ENCODE data around the gene DCAF12L1.

Gene DCAF12L1

GRCh38 chrX:126552313-126553022 is at the start of gene DCAF12L1:
DCAF12L1 (minus strand) TSS chrX:126552814; CDS start chrX:126552608, 206 bp downstream.
- no peak for DNase-seq

DNA sequence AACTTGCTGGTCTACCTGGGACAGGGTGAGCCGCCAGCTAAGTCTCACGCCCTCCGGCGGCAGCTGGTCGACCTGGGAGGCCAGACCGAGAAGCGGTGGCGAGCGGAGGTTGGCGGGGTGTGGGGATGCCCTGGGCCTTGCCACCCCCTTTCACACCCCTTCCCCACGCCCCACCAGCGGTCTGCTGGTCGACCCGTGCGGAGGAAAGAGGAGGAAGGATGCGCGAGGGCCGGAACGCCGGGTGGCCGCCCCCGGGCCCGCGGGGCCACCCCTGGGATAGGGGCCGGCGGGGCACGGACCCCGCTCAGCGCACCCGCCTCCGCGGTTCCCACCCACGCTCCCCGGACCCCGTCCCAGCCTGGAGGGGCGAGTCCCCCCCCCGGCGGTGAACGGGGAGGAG is 28.3 kb upstream of the DCAF12L1 start:
- DNase-seq = no peak

DNA sequence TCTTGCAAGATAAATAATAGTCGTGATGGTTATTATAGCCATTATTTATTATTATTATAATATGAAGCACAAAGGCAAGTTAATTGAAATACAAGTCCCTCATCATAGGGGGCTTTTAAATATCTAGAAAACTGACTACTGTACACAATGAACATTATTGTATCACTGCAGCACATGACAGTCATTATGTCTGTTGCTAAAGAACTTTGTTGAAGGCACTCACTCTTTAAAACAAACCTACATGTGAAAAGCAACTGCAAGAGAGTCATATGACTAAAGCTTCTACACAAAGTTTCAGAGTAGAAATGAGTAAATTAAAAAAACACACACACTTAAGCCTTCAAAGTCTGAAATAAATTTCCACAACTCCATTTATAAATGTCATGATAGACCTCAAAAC is 23.3 kb upstream of the DCAF12L1 start:
- DNase-seq = no peak

DNA sequence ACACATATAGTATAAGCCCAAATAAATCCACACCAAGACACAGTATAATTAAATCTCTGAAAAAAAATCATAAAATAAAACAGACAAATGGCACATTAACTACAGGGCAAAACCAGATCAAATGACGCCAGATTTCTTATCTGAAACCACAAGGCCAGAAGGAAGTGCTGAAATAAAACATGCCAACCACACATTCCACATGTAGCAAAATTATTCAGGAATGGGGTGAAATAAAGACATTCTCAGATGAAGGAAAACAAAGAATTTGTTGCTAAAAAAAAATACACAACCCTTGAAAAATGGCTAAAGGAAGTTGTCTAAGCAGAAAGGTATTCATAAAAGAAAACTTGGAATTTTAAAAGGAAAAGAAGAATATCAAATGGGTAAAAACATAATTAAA is 4.5 kb upstream of the DCAF12L1 start:
- DNase-seq = no peak

GRCh38 chrX:126551725-126552312 is 795 bp downstream of the DCAF12L1 start:
- DNase-seq = no peak

- DNase-seq = no peak
These were observed 1.3 kb downstream of the DCAF12L1 start for GRCh38 chrX:126551306-126551705.

- no peak for DNase-seq
These were observed 1.8 kb downstream of the DCAF12L1 start for GRCh38 chrX:126550816-126551215.

DNA sequence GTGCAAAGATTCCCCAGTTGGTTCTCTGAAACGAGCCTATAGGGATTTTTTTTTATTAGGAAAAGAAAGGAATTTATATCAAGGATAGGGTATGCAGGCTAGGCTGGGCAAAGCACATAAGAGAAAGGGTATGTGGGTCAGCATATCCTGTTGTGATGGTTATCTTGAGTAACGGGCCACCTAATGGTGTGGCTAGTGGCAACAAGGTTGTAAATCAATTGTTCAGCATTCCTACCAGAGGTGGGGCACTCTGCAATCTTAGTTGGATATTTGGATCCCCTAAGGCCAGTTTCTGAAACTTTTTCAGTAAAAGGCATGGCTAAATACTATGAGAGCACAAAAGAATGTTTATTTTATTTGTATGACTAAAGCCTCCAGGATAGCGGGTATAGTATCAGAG is 42.7 kb downstream of the DCAF12L1 start:
- no peak for DNase-seq
